DOHH2 (cell line): ENCODE measurements around the gene LRRC8D.
"Not testable (repeated sequence)": the region's sequence is repeated elsewhere in the genome, so short reads cannot be mapped to it uniquely, and the experiment has no call there.

Experiments
- H3F3A ChIP-seq: fragments of 200-600 bp; sonication (generic), shearing (Covaris generic); 2 replicates; pipeline ENCODE4 v1.6.0; 2016; ENCODE audit warnings: antibody characterized with exemption, mild to moderate bottlenecking; ENCODE audit not compliant: control insufficient read depth, insufficient read depth
- H3K27ac ChIP-seq: fragments of 200-600 bp; sonication (generic); 2 replicates; pipeline ENCODE4 v1.5.1; 2014; ENCODE audit warnings: low read depth, mild to moderate bottlenecking, low read length, moderate library complexity
- H3K27me3 ChIP-seq: fragments of 200-600 bp; sonication (generic); 2 replicates; pipeline ENCODE4 v1.6.1; 2014; ENCODE audit warnings: mild to moderate bottlenecking, low read length, mixed read lengths; ENCODE audit not compliant: control insufficient read depth
- H3K36me3 ChIP-seq: fragments of 200-600 bp; sonication (generic); 2 replicates; pipeline ENCODE4 v1.6.1; 2014; ENCODE audit warnings: mild to moderate bottlenecking, low read length, moderate library complexity, mixed read lengths; ENCODE audit not compliant: control insufficient read depth
- H3K4me1 ChIP-seq: fragments of 200-600 bp; sonication (generic); 2 replicates; pipeline ENCODE4 v1.6.1; 2014; ENCODE audit warnings: mild to moderate bottlenecking, low read length, mixed read lengths; ENCODE audit not compliant: control insufficient read depth
- H3K4me2 ChIP-seq: fragments of 200-600 bp; sonication (generic); 2 replicates; pipeline ENCODE4 v1.6.0; 2014; ENCODE audit warnings: mild to moderate bottlenecking, low read length, moderate library complexity
- H3K4me3 ChIP-seq: fragments of 200-600 bp; sonication (generic); 2 replicates; pipeline ENCODE4 v1.5.1; 2014; ENCODE audit warnings: mild to moderate bottlenecking, low read length, mixed read lengths
- H3K79me2 ChIP-seq: fragments of 200-600 bp; sonication (generic); 2 replicates; pipeline ENCODE4 v1.6.1; 2014; ENCODE audit warnings: mild to moderate bottlenecking, low read length, mixed read lengths; ENCODE audit not compliant: control insufficient read depth
- H3K9me2 ChIP-seq: fragments of 200-600 bp; sonication (generic); replicated peaks from 2 replicates; pipeline ENCODE4 v1.6.1; 2014; ENCODE audit warnings: mild to moderate bottlenecking, low read length, mixed read lengths; ENCODE audit not compliant: control insufficient read depth
- H3K9me3 ChIP-seq: fragments of 200-600 bp; sonication (generic); 2 replicates; pipeline ENCODE4 v1.6.1; 2014; ENCODE audit warnings: antibody characterized with exemption, low read length, mixed read lengths; ENCODE audit not compliant: control insufficient read depth, insufficient read depth
- H4K20me1 ChIP-seq: fragments of 200-600 bp; sonication (generic); 2 replicates; pipeline ENCODE4 v1.6.0; 2014; ENCODE audit warnings: low read depth, mild to moderate bottlenecking, antibody characterized with exemption, low read length, moderate library complexity; ENCODE audit not compliant: control insufficient read depth, insufficient read depth
- EZH2phosphoT487 ChIP-seq: fragments of 200-600 bp; sonication (generic); IDR thresholded peaks from 2 replicates; pipeline ENCODE4 v1.6.1; 2017; ENCODE audit warnings: borderline replicate concordance, mild to moderate bottlenecking, antibody characterized with exemption, low read length, moderate library complexity, mixed read lengths
- TF ChIP-seq, protein P1 (sequence below): fragments of 200-600 bp; sonication (generic); IDR thresholded peaks from one replicate; pipeline ENCODE4 v1.5.1; 2014; ENCODE audit warnings: antibody characterized with exemption, mild to moderate bottlenecking, low read depth, low read length; ENCODE audit not compliant: poor library complexity, severe bottlenecking

The LRRC8D gene

DNA sequence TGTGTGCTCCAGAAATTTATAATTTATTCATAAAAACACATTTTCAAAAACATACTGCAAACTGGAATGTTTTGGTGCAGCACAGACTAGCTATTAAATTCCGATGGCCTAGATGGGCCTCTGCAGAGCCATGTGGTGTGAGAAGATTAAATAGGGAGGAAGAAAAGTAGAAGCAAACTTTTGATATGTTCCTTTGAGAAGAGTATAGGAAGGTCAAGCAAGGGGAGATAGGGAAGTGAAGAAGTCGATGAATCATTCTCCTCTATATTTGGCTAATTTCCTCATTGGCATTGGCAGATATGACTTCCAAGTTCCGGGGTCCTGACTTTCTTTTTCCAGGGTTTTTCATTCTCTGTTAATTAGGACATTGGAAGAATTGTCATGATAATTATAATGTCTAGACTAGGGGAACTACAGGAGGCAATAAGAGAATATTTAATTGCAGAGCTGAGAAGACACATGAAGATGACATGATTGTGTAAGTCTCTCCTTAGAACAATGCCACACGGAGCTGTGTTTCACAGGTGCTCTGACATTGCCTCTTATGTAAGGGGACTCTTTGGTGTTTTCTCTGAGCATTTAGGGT, 154.8 kb downstream of the LRRC8D start:
- Histone ChIP-seq H3K79me2 (no peaks in the 10 kb centered on the region), H3K36me3 (no peaks in the 10 kb centered on the region), H3K4me3 (no peak overlapping the region), H3F3A (no peaks in the 10 kb centered on the region), H3K27ac (no peak overlapping the region), H3K4me2 (no peak overlapping the region), H3K9me2 (no peaks in the 10 kb centered on the region), H4K20me1 (no peaks in the 10 kb centered on the region), H3K9me3 (no peaks in the 10 kb centered on the region), H3K27me3 (0 out of 2 replicates have a peak, but pooled peaks cover 3% of the 10 kb centered on the region), H3K4me1 (no peaks in the 10 kb centered on the region)
- TF ChIP-seq, protein P1, sequence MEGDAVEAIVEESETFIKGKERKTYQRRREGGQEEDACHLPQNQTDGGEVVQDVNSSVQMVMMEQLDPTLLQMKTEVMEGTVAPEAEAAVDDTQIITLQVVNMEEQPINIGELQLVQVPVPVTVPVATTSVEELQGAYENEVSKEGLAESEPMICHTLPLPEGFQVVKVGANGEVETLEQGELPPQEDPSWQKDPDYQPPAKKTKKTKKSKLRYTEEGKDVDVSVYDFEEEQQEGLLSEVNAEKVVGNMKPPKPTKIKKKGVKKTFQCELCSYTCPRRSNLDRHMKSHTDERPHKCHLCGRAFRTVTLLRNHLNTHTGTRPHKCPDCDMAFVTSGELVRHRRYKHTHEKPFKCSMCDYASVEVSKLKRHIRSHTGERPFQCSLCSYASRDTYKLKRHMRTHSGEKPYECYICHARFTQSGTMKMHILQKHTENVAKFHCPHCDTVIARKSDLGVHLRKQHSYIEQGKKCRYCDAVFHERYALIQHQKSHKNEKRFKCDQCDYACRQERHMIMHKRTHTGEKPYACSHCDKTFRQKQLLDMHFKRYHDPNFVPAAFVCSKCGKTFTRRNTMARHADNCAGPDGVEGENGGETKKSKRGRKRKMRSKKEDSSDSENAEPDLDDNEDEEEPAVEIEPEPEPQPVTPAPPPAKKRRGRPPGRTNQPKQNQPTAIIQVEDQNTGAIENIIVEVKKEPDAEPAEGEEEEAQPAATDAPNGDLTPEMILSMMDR = no peak
- no peak for TF ChIP-seq EZH2phosphoT487

DNA sequence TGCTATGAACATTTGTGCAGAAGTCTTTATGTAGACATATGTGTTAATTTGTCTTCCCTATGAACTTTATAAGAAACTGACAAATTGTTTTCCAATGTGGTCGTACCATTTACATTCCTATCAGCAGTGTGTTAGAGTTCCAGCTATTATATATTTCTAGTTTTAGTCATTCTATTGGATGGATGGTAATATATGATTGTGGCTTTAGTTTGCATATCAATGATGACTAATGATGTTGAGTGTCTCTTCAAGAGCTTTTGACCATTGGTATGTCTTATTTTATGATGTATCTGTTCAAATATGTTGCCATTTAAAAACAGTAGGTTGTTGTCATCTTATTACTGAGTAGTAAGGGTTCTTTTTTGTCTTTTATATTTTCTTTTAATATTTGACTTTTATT, 157.9 kb downstream of the LRRC8D start:
- no peaks in the 10 kb centered on the region for H3K9me2 ChIP-seq
- H3K9me3 ChIP-seq = no peaks in the 10 kb centered on the region
- H3K4me2 ChIP-seq = no peak overlapping the region
- H3K27ac ChIP-seq = no peak overlapping the region
- H3K4me3 ChIP-seq = no peak overlapping the region
- H3F3A ChIP-seq = no peaks in the 10 kb centered on the region
- no peak for TF ChIP-seq EZH2phosphoT487
- TF ChIP-seq, protein P1 = no peak
- no peaks in the 10 kb centered on the region for H3K4me1 ChIP-seq
- H3K79me2 ChIP-seq = no peaks in the 10 kb centered on the region
- no peaks in the 10 kb centered on the region for H3K36me3 ChIP-seq
- H3K27me3 ChIP-seq = 0 out of 2 replicates have a peak, but pooled peaks cover 3% of the 10 kb centered on the region
- H4K20me1 ChIP-seq = no peaks in the 10 kb centered on the region

DNA sequence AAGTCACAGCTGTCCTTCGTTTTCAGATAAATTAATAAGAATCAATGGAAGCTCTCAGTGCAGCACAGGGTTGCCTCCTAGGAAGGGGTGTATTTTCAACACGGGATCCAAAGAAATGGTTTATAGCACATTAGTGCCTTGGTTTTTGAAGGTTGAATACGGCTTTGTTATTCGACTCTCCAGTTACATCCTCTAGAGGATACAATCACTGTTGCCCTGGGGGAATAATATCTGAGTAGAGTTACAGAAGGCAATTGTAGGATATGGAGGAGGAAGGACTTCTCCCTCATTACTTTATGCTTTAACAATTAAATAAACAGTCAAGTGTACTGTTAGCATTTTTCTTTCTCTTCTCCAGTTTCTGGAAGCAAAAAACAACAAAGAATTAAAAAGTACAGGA, 159.8 kb downstream of the LRRC8D start:
- Histone ChIP-seq H3K4me2 (no peak overlapping the region), H3K4me1 (no peaks in the 10 kb centered on the region), H4K20me1 (no peaks in the 10 kb centered on the region), H3K79me2 (no peaks in the 10 kb centered on the region), H3K36me3 (no peaks in the 10 kb centered on the region), H3K9me3 (no peaks in the 10 kb centered on the region), H3K27ac (no peak overlapping the region), H3K27me3 (0 out of 2 replicates have a peak, but pooled peaks cover 3% of the 10 kb centered on the region), H3F3A (no peaks in the 10 kb centered on the region), H3K4me3 (no peak overlapping the region), H3K9me2 (no peaks in the 10 kb centered on the region)
- TF ChIP-seq, protein P1 = no peak
- TF ChIP-seq EZH2phosphoT487 = no peak

DNA sequence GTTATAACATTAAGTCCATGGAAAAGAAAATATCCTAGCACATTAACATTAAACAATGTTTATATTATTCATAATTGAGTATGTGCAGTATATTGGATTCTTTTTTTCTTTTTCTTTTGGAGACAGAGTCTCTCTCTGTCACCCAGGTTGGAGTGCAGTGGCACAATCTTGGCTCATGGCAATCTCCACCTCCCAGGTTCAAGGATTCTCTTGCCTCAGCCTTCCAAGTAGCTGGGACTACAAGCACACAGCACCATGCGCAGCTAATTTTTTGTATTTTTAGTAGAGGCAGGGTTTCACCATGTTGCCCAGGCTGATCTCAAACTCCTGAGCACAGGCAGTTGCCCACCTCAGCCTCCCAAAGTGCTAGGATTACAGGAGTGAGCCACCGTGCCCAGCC, 162.0 kb downstream of the LRRC8D start:
- not testable (repeated sequence) for H3K27me3 ChIP-seq, H4K20me1 ChIP-seq, H3K79me2 ChIP-seq, H3K4me1 ChIP-seq, H3K4me2 ChIP-seq, H3K9me2 ChIP-seq, H3K4me3 ChIP-seq, H3K27ac ChIP-seq, H3F3A ChIP-seq, H3K36me3 ChIP-seq, H3K9me3 ChIP-seq

DNA sequence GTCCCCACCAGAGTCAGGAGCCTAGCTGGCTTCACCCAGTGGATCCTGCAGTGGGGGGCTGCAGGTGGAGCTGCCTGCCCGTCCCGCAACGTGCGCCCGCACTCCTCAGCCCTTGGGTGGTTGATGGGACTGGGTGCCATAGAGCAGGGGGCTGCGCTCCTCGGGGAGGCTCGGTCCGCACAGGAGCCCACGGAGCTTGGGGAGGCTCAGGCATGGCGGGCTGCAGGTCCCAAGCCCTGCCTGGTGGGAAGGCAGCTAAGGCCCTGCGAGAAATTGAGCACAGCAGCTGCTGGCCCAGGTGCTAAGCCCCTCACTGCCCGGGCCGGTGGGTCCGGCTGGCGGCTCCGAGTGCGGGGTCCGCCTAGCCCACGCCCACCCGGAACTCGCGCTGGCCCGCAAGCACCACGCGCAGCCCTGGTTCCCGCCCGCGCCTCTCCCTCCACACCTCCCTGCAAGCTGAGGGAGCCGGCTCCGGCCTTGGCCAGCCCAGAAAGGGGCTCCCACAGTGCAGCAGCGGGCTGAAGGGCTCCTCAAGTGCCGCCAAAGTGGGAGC, 163.8 kb downstream of the LRRC8D start:
- H3K27ac ChIP-seq, H3K9me3 ChIP-seq, H3K4me2 ChIP-seq, H3K4me1 ChIP-seq, H3K9me2 ChIP-seq, H3F3A ChIP-seq, H3K27me3 ChIP-seq, H3K36me3 ChIP-seq, H3K4me3 ChIP-seq, H3K79me2 ChIP-seq, H4K20me1 ChIP-seq: not testable (repeated sequence)
